ENCODE measurements around the gene SCT.

SCT gene

DNA sequence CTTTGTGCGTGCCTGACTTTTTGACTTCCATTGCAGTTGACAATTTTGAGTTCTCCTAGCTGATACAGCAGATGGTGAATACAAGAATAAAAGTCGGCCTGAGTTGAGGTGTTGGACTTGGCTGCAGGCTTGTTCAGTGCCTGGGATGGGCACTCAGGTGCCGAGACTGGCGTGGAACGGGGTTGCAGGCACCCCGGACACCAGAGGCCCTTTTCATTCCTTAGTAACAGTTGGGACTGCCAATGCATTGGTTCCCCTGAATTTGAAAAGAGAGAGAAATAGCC lies 49.4 kb downstream of the SCT start:
- H3K4me3 ChIP-seq (ENCODE audit: low read depth, low read length): peak overlapping the region; percentile 72
- in situ Hi-C loops (cut with HindIII; ENCODE audit: low sequenced_read_pairs): no loop called here
- no peak for DNase-seq (ENCODE audit: low read depth)
- TF ChIP-seq, protein P1, sequence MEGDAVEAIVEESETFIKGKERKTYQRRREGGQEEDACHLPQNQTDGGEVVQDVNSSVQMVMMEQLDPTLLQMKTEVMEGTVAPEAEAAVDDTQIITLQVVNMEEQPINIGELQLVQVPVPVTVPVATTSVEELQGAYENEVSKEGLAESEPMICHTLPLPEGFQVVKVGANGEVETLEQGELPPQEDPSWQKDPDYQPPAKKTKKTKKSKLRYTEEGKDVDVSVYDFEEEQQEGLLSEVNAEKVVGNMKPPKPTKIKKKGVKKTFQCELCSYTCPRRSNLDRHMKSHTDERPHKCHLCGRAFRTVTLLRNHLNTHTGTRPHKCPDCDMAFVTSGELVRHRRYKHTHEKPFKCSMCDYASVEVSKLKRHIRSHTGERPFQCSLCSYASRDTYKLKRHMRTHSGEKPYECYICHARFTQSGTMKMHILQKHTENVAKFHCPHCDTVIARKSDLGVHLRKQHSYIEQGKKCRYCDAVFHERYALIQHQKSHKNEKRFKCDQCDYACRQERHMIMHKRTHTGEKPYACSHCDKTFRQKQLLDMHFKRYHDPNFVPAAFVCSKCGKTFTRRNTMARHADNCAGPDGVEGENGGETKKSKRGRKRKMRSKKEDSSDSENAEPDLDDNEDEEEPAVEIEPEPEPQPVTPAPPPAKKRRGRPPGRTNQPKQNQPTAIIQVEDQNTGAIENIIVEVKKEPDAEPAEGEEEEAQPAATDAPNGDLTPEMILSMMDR (IDR thresholded peaks at IDR 0.05; ENCODE audit: low read depth, low read length, missing control alignments): no peak

DNA sequence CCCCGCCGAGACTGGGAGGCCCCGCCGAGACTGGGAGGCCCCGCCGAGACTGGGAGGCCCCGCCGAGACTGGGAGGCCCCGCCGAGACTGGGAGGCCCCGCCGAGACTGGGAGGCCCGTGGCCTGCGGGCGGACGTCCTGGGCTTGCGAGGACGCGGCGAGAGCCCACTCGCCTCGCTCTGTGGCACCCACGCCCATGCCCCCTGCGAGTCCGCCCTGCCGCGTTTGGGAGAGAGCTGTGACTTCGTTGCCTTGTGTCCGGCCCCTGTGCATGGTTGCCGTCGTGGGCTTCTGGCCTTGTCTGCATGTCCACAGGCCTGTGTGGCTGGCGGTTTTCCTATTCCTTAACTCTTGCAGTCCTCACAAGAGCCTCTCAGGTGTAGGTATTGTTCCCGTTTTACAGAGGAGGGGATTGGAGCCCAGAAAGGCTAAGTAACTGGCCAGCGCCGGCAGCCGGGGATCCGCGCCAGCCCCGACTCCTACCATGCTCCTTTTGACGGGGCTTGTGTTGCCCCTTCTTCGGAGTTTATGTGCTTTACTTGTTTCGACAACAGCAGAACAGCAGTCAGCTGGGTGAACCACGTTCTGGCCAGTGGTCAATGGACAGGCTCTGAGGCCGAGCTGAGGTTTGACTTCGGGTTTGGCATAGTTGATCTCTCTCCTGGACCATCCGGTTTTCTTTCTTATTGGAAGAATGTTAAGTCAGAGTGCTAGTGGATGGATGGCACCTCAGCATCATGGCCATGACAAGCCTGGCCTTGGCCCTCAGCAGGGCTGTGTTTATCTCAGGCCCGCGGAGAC lies 50.0 kb downstream of the SCT start:
- TF ChIP-seq, protein P1 (IDR thresholded peaks at IDR 0.05; ENCODE audit: low read depth, low read length, missing control alignments): no peak
- in situ Hi-C loops (cut with HindIII; ENCODE audit: low sequenced_read_pairs): no loop called here
- DNase-seq (ENCODE audit: low read depth): no peak
- peak overlapping the region; percentile 72 for H3K4me3 ChIP-seq (ENCODE audit: low read depth, low read length)
